Erythroblast (primary cell): ENCODE results near the gene ADAM22.
"Not testable (repeated sequence)": the region's sequence is repeated elsewhere in the genome, so short reads cannot be mapped to it uniquely, and the experiment has no call there.

Experiments
- DNase-seq, 2 experiments: peaks; one replicate each; lab custom pipeline; 2025; lab: John Stamatoyannopoulos, UW
- GATA1 ChIP-seq: IDR thresholded peaks from 2 replicates; pipeline ENCODE4 v1.6.1; 2011; ENCODE audit warnings: low read depth, mild to moderate bottlenecking, control low read depth, low read length, moderate library complexity
- POLR2A ChIP-seq: IDR thresholded peaks from 2 replicates; pipeline ENCODE4 v1.6.1; 2011; ENCODE audit warnings: mild to moderate bottlenecking, low read length

The ADAM22 gene

DNA sequence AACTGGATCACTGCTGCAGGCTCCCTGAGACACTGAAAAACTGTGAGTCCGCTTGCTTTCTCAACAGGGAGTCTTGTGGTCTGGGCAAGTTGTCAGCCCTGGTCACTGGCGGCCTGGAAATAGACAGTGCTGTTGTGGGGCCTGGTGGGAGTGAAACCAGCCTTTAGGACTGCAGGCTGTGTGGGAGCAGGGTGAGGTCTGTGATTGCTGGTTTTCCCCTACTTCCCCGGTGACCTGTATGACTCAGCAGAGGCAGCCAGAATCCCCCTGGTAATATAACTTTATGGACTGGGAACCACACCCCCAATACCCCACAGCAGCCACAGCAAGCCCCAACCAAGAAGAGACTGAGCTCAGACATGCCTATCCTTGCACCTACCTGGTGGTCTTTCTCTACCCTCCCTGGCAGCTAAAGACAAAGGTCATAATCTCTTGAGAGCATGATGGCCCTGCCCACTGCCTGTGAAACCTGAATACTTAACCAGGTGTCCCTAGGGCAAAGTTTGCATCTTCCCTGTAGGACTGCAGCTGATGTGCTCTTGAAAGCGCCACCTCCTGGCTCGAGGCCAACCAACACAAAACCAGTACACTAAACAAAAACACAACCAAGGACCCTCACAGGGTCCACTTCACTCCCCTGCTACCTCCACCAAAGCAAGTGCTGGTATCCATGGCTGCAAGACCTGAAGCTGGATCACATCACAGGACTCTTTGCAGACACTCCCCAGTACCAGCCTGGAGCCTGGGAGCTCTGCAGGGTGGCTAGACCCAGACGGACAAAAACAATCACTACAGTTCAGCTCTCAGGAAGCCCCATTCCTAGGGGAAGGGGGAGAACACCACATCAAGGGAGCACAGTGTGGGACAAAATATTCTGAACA lies 7.2 kb upstream of the ADAM22 start:
- TF ChIP-seq POLR2A = no peak
- TF ChIP-seq GATA1 = no peak
- no peak for DNase-seq

DNA sequence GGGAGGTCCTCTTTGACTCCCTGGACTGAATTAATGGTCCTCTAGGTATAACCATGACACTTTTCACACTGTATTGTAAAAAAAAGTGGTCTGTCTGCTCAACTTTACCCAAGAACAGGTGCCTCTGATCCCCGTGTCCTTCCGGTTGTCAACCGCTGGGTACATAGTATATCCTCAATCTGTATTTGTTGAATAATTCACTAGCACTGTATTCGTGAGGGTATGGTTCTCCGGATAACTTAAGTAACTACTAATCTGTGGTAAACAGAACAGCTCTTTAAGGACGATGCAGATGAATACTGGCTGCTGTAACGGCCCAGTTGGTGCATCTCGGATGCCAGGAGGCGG lies 472 bp upstream of the ADAM22 start:
- no peak for DNase-seq
- no peak for TF ChIP-seq GATA1
- no peak for TF ChIP-seq POLR2A

DNA sequence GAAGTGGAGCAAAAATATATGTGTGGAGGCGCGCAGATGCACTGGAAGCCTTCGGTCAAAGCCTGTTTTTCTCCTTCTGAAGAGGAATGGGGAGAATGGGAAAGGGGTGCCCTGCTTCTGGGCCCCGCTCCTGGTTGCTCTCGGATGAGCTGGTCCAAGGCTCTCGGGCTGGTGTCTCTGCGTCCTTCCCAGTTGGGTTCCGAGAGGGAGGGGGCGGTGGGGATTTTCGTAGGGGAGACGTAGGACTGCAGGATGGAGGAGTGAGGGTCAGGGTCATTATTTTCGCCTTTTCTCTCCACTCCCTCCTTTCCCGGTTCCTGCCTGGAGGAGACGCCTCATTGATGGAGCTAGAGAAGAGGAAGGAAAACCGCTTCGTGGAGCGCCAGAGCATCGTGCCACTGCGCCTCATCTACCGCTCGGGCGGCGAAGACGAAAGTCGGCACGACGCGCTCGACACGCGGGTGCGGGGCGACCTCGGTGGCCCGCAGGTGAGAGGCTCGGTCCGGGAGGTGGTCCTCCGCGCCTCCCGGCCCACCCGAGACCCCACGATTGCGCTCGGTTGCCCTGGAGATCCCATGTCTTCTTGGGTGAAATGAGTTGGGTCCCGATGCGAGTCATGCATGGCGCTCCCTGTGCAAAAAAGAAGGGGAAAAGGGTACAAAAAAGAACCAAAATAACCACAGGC lies 790 bp downstream of the ADAM22 start:
- peak; percentile 27 for DNase-seq
- no peak for TF ChIP-seq POLR2A
- no peak for TF ChIP-seq GATA1

DNA sequence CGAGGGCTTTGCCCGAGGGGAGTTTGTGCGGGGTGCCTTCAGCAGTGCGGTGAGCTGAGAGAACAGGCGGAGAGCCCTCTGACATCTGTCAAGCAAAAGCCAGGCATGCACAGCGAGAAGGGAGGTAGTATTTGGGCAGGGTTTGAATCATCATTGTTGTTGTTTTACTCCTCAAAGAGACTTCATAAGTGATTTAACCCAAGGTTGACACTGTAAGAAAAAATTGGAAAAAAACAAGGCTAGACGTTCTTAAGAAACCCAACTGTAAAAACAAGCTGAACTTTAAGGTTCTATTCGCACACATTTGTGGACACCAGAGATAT lies 1.3 kb downstream of the ADAM22 start:
- DNase-seq = no peak
- TF ChIP-seq POLR2A = no peak
- no peak for TF ChIP-seq GATA1

DNA sequence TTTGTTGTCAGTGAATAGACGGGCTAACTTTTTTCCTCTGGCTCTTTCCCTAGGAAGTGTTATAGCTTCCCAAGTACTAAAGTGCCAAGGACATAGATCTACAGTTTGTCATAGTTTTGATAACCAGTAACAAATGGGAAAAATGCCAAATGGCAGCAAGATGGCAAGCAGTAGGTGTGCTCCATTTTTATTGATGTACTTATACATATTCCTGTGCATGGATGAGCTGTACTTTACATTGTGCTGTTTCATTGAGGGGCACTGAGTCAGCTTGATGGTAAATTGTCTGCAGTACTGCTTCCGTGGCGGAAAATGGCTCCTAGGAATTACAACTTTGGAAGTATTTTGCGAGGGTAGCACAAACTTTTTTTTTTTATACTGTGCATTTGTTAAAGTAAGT lies 7.1 kb downstream of the ADAM22 start:
- TF ChIP-seq GATA1 (no peak), POLR2A (no peak)
- DNase-seq = no peak

DNA sequence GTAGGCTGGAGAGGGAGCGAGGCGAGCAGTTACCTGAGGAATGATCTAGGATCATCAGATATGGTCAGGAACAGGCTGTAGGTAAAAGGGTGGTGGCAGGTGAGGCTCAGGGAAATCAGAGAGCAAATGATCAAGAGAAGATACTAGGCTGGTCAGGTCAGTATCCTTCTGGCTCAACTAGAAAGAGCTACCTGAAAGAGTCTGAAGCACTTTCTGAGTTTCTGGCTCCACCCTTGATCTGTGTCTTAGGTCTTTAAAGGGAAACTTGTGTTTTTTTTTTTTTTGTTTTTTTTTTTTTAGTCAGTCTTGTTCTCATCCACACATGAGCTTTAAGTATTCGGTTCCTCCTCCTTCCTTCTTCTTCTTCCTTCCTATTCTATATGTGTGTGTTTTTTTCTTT lies 10.5 kb downstream of the ADAM22 start:
- no peak for DNase-seq
- TF ChIP-seq GATA1 = no peak
- TF ChIP-seq POLR2A = no peak

DNA sequence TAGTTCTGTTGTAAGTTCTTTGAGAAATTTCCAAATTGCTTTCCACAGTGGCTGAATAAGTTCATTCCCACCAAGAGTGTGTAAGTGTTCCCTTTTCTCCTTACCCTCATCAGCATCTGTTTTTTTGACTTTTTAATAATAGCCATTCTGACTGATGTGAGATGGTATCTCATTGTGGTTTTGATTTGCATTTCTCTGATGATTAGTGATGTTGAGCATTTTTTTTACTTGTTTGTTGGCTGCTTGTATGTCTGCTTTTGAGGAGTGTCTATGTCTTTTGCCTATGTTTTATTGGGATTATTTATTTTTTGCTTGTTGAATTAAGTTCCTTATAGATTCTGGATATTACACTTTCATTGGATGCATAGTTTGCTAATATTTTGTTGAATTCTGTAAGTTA lies 11.9 kb downstream of the ADAM22 start:
- not testable (repeated sequence) for DNase-seq

DNA sequence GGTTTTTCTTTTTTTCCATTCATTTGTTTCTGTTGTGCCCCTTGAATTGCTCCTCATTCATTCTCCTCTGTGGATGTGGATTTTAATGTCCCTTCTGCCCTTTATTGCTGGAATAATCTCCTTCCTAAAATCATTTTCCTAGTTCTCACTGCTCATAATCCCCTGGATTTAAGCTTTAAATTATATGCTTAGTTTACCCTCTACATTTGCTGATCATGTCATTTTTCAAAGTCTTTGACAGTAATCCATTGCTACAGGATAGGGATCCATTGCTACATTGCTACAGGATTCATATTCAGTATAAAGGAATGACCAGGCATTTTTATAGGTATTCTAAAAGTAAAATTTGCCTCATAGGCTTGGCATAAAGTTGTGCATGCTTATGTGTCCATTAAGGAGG lies 14.3 kb downstream of the ADAM22 start:
- DNase-seq = no peak
- TF ChIP-seq POLR2A (no peak), GATA1 (no peak)

DNA sequence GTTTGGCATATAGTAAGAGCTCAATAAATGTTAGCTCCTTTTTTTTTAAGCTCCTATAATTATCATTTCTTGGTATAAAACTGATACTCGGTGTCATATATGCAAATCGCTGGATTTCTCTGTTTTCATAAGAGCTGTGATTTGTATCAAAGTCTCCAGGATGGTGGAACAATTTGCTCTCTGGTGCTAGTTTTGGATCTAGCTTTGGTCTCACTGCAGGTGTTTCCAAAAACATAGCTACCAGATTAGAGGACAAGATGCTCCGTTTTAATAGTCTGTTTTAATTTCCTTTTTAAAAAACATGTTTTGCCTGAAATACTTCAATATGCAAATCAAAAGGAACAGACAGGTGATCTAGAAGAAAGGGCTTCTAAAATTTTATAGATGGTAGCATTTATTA lies 25.3 kb downstream of the ADAM22 start:
- TF ChIP-seq POLR2A = no peak
- no peak for DNase-seq

DNA sequence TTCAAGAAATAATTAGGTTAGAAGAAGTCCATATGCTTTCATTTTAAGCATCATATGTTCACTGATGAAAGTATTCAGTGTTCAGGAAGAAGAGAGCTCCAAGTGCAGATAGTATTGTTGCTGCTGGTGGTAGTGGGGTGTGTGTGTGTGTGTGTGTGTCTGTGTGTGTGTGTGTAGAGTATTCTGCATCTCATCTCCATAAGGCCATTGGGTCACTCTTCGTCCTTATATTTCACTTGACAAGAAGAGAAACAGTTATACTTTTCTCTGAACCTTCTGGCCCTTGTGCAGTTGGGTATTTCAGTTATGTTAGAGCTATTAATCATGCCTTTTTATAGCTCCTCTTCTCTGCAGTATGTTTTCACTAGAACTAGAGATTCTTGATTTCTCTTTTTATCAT lies 26.2 kb downstream of the ADAM22 start:
- no peak for DNase-seq
- no peak for TF ChIP-seq GATA1
- TF ChIP-seq POLR2A = no peak

DNA sequence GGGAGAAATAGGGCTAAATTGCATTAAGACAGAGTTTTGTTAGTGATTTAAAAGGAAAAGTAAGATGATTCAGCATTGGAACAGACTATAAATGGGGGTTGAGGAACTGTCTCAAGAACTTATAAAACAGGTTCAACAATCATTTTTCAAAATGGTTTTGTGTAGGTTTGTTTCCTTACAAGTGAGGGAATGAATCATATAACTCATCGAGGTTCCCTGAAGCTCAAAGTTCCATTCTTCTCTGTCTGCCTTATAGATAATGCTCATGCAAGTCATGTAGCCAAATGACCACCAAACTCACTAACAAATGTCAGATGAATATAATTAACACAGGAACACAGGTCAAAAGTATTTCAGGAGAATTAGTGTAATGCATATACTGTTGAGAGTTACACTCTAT lies 27.7 kb downstream of the ADAM22 start:
- TF ChIP-seq GATA1 (no peak), POLR2A (no peak)

DNA sequence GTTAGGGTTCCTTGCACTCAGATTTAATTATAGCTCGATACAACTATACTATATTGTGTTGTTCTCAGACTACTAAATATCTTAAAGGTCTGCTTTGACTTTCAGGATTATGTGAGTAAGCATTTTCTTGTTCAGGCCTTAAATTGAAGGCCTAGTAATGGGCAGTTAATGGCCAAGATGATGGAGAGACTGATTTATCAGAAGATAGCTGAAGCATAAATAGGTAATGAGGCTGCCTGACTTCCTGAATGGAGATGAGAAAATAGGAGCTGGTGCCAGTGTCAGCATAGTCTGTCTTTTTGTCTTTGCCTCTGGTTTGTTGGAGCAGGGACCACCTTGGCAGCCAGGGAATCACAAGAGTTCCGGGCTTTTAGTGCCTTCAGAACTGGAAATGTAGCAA lies 32.2 kb downstream of the ADAM22 start:
- DNase-seq = no peak
- no peak for TF ChIP-seq GATA1
- TF ChIP-seq POLR2A = no peak

More for the DNA sequence above, 27.7 kb downstream of the ADAM22 start:
- DNase-seq = no peak

DNA sequence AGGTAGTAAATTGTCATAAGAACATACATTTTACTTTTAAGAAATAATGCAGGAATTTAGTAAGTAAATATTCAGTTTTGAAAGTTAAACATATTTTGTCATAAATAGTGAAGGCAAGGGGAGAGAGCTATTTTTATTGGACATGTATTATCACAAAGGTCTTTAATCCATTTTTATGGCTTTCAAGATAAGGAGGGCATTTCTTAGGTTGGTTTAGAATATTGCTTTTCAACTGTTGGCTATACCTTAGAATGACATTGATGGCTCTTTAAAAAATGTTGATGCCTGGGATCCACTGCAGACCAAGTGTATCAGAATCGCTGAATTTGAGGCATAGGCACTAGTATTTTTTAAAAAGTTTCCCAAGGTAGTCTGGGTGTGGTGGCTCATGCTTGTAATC lies 34.0 kb downstream of the ADAM22 start:
- DNase-seq = no peak
- TF ChIP-seq POLR2A (no peak), GATA1 (no peak)

DNA sequence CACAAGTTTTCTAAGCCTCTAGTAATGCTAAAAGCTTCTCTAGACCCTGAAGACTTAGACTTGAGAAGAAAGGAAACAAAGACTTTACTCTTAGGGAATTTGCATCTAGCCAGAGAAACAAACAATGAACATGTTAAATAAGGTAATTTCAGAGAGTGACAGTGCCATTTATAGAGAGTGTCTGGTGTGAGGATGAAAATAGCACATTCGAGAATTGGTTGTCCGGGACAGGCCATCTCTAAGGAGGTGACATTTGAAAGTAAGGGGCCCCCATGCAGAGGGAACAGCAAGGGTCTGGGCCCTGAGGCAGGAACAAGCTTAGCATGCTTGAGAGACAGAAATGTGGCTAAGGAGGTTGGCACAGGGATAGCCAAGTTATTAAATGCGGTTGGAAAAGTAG lies 48.1 kb downstream of the ADAM22 start:
- TF ChIP-seq GATA1 (no peak), POLR2A (no peak)
- DNase-seq = no peak

DNA sequence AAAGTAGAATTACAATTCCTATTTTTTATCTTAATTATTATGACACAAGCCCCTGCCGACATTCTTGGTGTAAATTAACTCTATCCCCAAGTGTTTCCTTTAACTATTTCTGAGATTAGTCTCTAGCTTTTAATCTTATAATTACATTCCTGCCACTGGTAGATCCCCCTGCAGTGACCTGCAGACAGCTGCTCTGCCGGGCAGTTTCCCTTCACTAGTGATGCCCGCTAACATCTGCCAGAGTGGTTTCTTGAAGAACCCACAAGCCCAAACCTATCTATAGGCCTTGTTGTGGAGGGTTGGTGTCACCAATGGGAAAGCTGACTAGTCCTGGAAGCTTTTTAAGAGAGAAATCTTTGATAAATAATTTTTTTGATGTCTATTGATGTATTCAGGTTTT lies 50.0 kb downstream of the ADAM22 start:
- DNase-seq = no peak
- TF ChIP-seq POLR2A (no peak), GATA1 (no peak)
